Measurements from ENCODE around the gene AJM1. TPM values are rescaled to one million over a fixed set of nuclear protein-coding genes. Genes with fewer than 3 reads are reported as not detected.

AJM1 gene
- total RNA-seq, 3 donors from 2014 or later: 7.4 to 21.6 (median 16.4) TPM

DNA sequence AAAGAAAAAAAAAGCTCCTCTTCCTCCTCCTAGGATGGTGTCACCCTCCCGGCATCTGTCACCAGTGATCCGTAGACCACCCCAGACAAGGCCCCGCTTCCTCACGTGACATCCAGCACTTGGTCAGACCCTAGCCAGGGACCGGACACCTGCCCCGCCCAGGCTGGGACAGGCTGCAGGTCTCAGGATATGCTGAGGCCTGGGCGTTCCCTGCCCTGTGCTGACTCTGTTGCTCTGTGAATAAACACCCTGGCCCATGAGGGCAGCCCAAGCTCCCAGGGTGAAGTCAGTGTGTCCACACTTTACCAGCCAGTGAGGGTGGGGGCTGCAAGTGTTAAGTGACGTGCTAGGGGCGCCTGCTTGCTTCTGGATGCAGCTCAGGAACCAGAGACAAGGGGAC is 18.3 kb downstream of the AJM1 start:
- Histone ChIP-seq H3K9me3 (no peaks in the 10 kb centered on the region), H3K4me1 (ENCODE audit: low read depth) (peaks cover 58% of the 10 kb centered on the region), H3K4me3 (no peak overlapping the region), H3K36me3 (ENCODE audit: low read depth) (no peaks in the 10 kb centered on the region)
- intact Hi-C loops (cut with DNase I, micrococcal nuclease): no loop called here
- DNase-seq: peak; percentile 57 to 69 (median 62)
- ATAC-seq: peak; percentile 5
- TF ChIP-seq, protein P1, sequence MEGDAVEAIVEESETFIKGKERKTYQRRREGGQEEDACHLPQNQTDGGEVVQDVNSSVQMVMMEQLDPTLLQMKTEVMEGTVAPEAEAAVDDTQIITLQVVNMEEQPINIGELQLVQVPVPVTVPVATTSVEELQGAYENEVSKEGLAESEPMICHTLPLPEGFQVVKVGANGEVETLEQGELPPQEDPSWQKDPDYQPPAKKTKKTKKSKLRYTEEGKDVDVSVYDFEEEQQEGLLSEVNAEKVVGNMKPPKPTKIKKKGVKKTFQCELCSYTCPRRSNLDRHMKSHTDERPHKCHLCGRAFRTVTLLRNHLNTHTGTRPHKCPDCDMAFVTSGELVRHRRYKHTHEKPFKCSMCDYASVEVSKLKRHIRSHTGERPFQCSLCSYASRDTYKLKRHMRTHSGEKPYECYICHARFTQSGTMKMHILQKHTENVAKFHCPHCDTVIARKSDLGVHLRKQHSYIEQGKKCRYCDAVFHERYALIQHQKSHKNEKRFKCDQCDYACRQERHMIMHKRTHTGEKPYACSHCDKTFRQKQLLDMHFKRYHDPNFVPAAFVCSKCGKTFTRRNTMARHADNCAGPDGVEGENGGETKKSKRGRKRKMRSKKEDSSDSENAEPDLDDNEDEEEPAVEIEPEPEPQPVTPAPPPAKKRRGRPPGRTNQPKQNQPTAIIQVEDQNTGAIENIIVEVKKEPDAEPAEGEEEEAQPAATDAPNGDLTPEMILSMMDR (IDR thresholded peaks at IDR 0.05): no peak

DNA sequence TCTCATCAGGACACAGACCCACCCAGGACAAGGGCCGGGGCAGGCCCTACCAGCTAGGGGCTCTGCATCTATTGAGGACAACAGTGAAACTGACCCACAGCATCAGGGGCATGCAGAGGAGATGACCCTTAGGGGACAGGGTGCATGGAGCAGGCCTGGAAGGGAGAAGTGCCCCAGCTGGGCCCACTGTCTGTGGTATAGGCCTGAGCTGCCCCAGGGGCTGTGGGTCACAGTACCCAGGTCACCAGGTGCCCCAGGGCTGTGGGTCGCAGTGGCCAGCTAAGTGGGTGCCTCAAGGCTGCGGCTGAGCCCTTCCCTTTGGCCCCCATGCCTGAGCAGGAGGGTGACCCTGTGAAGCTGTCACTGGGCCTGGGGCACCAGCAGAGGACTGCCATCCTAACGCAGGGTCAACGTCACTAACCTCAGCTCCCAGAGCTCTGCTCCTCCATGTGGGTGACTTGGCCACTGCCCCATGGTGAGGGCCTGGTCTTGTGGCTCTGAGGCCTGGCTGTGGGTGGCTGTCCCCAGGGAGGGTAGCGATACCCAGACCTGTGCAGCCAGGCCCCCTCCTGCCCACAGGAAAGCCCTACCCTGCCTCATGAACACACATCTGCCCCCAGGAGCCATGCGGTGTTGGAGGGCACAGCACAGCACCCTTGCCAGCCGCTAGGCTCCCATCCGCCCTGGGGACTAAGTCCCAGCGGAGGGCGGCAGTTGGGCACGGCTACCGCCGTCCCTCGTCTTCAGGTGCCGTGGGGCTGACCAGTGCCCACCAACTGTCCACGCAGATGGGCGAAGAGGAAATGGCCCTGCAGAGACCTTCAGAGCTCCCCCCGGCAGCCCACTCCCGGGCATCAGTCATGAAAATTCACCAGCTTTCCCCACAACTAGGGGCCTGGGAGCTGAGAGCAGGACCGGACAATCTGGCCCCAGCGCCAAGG is 18.9 kb downstream of the AJM1 start:
- DNase-seq (peak in 1 of 3 donors; percentile 29), ATAC-seq (no peak)
- Histone ChIP-seq H3K4me3 (no peak overlapping the region), H3K9me3 (no peaks in the 10 kb centered on the region), H3K36me3 (ENCODE audit: low read depth) (no peaks in the 10 kb centered on the region), H3K4me1 (ENCODE audit: low read depth) (peaks cover 58% of the 10 kb centered on the region)
- TF ChIP-seq, protein P1 (IDR thresholded peaks at IDR 0.05): no peak
- intact Hi-C loops (cut with DNase I, micrococcal nuclease): no loop called here

DNA sequence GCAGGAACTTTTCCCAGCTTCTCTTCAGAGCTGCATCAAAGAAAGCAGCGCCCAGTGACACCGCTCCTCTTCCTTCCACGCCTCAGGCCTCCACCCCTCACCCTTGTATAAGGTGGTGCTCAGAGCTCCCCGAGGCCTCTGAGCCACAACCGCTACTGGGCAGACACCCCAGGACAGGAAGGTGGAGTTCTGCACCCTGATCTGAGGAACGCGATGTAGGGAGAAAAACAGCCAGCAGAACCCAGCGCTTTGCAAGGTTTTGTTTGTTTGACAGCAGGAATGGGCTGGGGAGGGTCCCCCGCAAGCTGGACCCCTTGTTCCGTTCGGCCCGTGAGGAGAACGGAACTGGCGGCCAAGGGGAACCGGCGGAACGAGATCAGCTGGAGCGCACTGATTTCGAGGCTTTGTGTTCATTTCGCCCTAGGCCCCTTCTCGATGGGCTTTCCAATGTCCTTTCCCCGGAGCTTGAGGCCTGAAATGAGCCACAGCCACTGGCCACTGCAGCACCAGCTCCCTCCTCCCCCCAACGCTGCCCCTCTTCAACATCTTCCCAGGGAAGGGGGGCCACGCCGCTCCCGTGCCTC is 19.7 kb downstream of the AJM1 start:
- TF ChIP-seq, protein P1 (IDR thresholded peaks at IDR 0.05): no peak
- intact Hi-C loops (cut with DNase I, micrococcal nuclease): no loop called here
- H3K4me3 ChIP-seq: no peak overlapping the region
- H3K4me1 ChIP-seq (ENCODE audit: low read depth): peaks cover 58% of the 10 kb centered on the region
- no peaks in the 10 kb centered on the region for H3K9me3 ChIP-seq
- ATAC-seq (no peak), DNase-seq (peak in 1 of 3 donors; percentile 25)
- no peaks in the 10 kb centered on the region for H3K36me3 ChIP-seq (ENCODE audit: low read depth)

DNA sequence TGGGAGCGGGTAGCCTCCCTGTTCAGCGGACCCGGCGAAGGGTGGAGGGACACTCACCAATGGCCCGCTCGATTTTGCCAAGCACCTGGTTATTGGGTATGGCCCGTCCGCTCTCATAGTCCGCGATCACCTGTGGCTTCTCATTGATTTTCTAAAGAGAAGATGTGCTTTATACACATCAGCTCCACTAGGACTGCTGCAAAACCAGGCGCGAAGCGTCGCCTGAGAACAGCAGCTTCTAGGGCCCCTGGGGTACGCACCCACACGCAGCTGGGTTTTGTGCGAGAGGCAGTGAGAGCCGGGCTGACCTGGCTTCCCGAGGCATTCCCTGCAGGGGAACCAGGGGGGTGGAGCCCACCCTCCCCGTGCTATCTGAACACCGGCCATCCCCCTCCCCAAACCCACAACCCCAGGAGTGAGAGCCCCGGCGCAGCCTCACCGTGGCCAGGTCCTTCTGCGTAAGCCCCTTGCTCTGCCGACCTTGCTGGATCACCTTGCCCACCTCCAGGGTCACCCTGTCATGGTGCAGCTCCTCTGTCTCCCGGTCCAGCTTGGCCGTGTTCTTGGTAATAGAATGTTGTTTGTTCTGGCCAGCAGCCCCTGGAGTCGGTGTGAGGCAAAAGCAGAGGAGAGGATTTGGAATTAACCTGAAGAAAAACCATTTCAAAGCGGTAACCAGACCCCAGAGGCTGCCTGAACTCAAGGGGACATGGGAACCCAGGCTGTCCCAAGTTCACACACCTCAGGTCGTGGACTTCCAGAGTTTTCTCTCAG is 20.8 kb downstream of the AJM1 start:
- TF ChIP-seq, protein P1 (IDR thresholded peaks at IDR 0.05): no peak
- H3K4me3 ChIP-seq: no peak overlapping the region
- DNase-seq (peak in 2 of 3 donors; percentile 22 to 47), ATAC-seq (no peak)
- H3K9me3 ChIP-seq: no peaks in the 10 kb centered on the region
- no peaks in the 10 kb centered on the region for H3K36me3 ChIP-seq (ENCODE audit: low read depth)
- intact Hi-C loops (cut with DNase I, micrococcal nuclease): no loop called here
- H3K4me1 ChIP-seq (ENCODE audit: low read depth): peaks cover 49% of the 10 kb centered on the region

DNA sequence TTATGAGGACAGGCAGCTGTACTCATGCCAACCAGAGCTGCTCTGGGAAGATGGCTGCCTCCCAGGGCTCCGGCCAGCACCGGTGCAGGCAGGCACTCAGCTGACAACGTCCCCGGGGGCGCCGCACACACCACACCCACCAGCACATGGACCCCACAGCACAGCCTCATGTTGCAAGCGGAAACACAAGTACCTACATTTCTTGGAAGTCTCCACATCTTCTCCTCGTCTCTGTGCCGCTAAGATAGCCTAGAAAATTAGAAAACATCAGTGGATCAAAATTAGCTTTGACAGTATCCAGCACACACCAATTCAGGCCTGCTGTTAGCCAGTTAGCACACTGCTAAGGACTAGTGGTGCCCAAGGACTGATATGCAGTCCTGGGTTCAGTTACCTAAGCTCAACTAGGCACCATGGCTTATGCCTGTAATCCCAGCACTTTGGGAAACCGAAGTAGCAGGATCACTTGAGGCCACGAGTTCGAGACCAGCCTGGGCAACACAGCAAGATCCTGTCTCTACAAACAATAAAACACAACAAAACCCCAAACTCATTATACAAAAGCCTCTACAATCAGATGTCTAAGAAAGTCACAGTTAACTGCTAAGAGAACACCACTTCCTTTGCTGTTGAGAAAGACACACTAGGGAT is 21.5 kb downstream of the AJM1 start:
- H3K4me1 ChIP-seq (ENCODE audit: low read depth): peaks cover 41% of the 10 kb centered on the region
- TF ChIP-seq, protein P1 (IDR thresholded peaks at IDR 0.05): no peak
- no peak overlapping the region for H3K4me3 ChIP-seq
- H3K36me3 ChIP-seq (ENCODE audit: low read depth): no peaks in the 10 kb centered on the region
- intact Hi-C loops (cut with DNase I, micrococcal nuclease): no loop called here
- ATAC-seq (no peak), DNase-seq (no peak)
- H3K9me3 ChIP-seq: no peaks in the 10 kb centered on the region

Data from mucosa of descending colon (tissue), 3 donors.